ENCODE measurements around the gene HDGFL1. TPM values are rescaled to one million over a fixed set of nuclear protein-coding genes. Genes with fewer than 3 reads are reported as not detected.

Gene HDGFL1
- total and polyA plus RNA-seq, 2 of the 8 experiments (the other 6 are each of a cell fraction or from before 2014, with no cell fraction given) = not detected

- H3K4me1 ChIP-seq (replicated peaks in 1 of 4; ENCODE audit: control insufficient read depth in 3 of 4, insufficient read depth in 4 of 4, low read length in 3 of 4) = peaks cover 0 to 5% (median 0%) of the 10 kb centered on the region in 4 experiments; a peak in 2 of 7 replicates
- CTCF ChIA-PET (ENCODE audit: partially characterized antibody) = interaction anchor here (0.6 kb wide), 1 partner anchor 206 kb away, joined by 3 read pairs; no protein-coding TSS in a partner anchor
- H3K27ac ChIP-seq (ENCODE audit: low read depth, low read length) = no peak overlapping the region
These were observed 42.9 kb downstream of the HDGFL1 start for GRCh38 chr6:22612236-22612635.

More at GRCh38 chr6:22612236-22612635, 42.9 kb downstream of the HDGFL1 start:
- Histone ChIP-seq H3K79me2 (ENCODE audit: control insufficient read depth in 1 of 2, insufficient read depth in 2 of 2, low read length in 2 of 2) (no peaks in the 10 kb centered on the region), H3K79me1 (ENCODE audit: low read depth, low read length) (no peaks in the 10 kb centered on the region), H3K36me3 (ENCODE audit: control insufficient read depth in 2 of 4, insufficient read depth in 4 of 4, low read length in 3 of 4) (no peaks in the 10 kb centered on the region), H2BK120ac (replicated peaks; ENCODE audit: low read depth, low read length) (no peak overlapping the region), H3K4me3 (ENCODE audit: extremely low read depth in 1 of 4, insufficient read depth in 2 of 4, low read depth in 3 of 4, low read length in 4 of 4) (no peak overlapping the region), H2AK5ac (ENCODE audit: low read depth, low read length) (no peak overlapping the region), H3K56ac (replicated peaks; ENCODE audit: insufficient read length, low read depth, low read length) (no peak overlapping the region), H3K9me3 (ENCODE audit: insufficient read depth in 2 of 2, low read depth in 1 of 2, low read length in 1 of 2) (no peaks in the 10 kb centered on the region), H4K8ac (ENCODE audit: extremely low read depth, insufficient read depth, low read length) (no peak overlapping the region), H2BK20ac (ENCODE audit: low read length) (no peak overlapping the region), H4K20me1 (replicated peaks in 1 of 2; ENCODE audit: control insufficient read depth in 1 of 2, insufficient read depth in 2 of 2, low read length in 2 of 2) (no peaks in the 10 kb centered on the region), H3K4me2 (ENCODE audit: insufficient read depth in 1 of 2, low read depth in 2 of 2, low read length in 2 of 2) (no peak overlapping the region), H2BK5ac (ENCODE audit: low read depth, low read length) (no peak overlapping the region), H2BK12ac (ENCODE audit: low read depth, low read length) (no peak overlapping the region), H3K4ac (replicated peaks; ENCODE audit: insufficient read length, low read depth, low read length) (no peak overlapping the region), H2AFZ (ENCODE audit: low read length) (no peak overlapping the region), H4K5ac (ENCODE audit: insufficient read length, low read depth, low read length) (no peak overlapping the region), H2BK15ac (ENCODE audit: low read length) (no peak overlapping the region), H3K23ac (ENCODE audit: insufficient read length) (no peak overlapping the region), H3K18ac (ENCODE audit: extremely low read depth, low read length) (no peak overlapping the region), H3K23me2 (ENCODE audit: low read depth, low read length) (no peaks in the 10 kb centered on the region), H3K9ac (replicated peaks in 1 of 4; ENCODE audit: extremely low read depth in 1 of 4, low read depth in 3 of 4, low read length in 3 of 4) (no peak overlapping the region), H3K27me3 (replicated peaks in 1 of 4; ENCODE audit: control insufficient read depth in 3 of 4, extremely low read depth in 1 of 4, insufficient read depth in 3 of 4, low read length in 3 of 4) (no peaks in the 10 kb centered on the region), H4K91ac (replicated peaks; ENCODE audit: insufficient read length, low read length) (no peak overlapping the region), H3K14ac (ENCODE audit: insufficient read length) (no peak overlapping the region)
- FAIRE-seq (no peak), DNase-seq (ENCODE audit: low read depth in 1 of 2, low spot score in 2 of 2) (no peak)
- TF ChIP-seq BACH1 (IDR thresholded peaks at IDR 0.05; ENCODE audit: low read length) = no peak
- no peak for TF ChIP-seq ASH2L (IDR thresholded peaks at IDR 0.05; ENCODE audit: low read length)
- no peak for TF ChIP-seq RFX5 (IDR thresholded peaks at IDR 0.05; ENCODE audit: borderline replicate concordance, low read depth, low read length)
- TF ChIP-seq CBX5 (IDR thresholded peaks at IDR 0.05; ENCODE audit: low read depth, low read length) = no peak
- TF ChIP-seq POU5F1 (IDR thresholded peaks at IDR 0.05; ENCODE audit: low read depth, low read length) = no peak
- TF ChIP-seq ZNF274 (IDR thresholded peaks at IDR 0.05; ENCODE audit: borderline replicate concordance, extremely low read depth, low read length) = no peak
- 67% methylated on average over 3 of the region's 3 CpGs; no CpG with 5 or more reads in 1 of the 2 experiments for WGBS, 2 experiments (ENCODE audit: extremely low coverage in 1 of 2, insufficient coverage in 1 of 2, insufficient read length in 1 of 2, insufficient replicate concordance in 2 of 2, low coverage in 1 of 2, low lambda C conversion rate in 2 of 2, missing lambda C conversion rate in 1 of 2)
- POLR2A ChIA-PET (ENCODE audit: partially characterized antibody) = no interaction called here

Measured in H1 (cell line).